GM11168 (cell line): Measurements from ENCODE around the gene TLL1.

Experiments
- in situ Hi-C: fragments of 300-500 bp; cut with MboI; formaldehyde crosslinking; loops from one replicate; pipeline ENCODE4 v1.12.0; 2022; ENCODE audit warnings: low sequenced_read_pairs; ENCODE audit not compliant: unreplicated experiment

Gene TLL1

GRCh38 chr4:165967486-165967885 lies 94.4 kb downstream of the TLL1 start:
- in situ Hi-C loops: no loop called here

GRCh38 chr4:165970703-165971420 lies 97.8 kb downstream of the TLL1 start:
- in situ Hi-C loops: no loop called here

- in situ Hi-C loops: no loop called here
These were observed 98.4 kb downstream of the TLL1 start for GRCh38 chr4:165971446-165971845.

- in situ Hi-C loops: no loop called here
These were observed 98.9 kb downstream of the TLL1 start for GRCh38 chr4:165971933-165972332.

- in situ Hi-C loops: no loop called here
These were observed 99.7 kb downstream of the TLL1 start for GRCh38 chr4:165972747-165973146.

GRCh38 chr4:165982934-165983333 lies 109.9 kb downstream of the TLL1 start:
- in situ Hi-C loops: no loop called here

- in situ Hi-C loops: no loop called here
These were observed 114.1 kb downstream of the TLL1 start for GRCh38 chr4:165986956-165987698.

- in situ Hi-C loops: no loop called here
These were observed 118.5 kb downstream of the TLL1 start for GRCh38 chr4:165991325-165992180.

- in situ Hi-C loops: no loop called here
These were observed 119.2 kb downstream of the TLL1 start for GRCh38 chr4:165992283-165992682.

GRCh38 chr4:165994701-165995100 lies 121.7 kb downstream of the TLL1 start:
- in situ Hi-C loops: no loop called here

GRCh38 chr4:166003811-166004210 lies 130.8 kb downstream of the TLL1 start:
- in situ Hi-C loops: no loop called here

- in situ Hi-C loops: no loop called here
These were observed 133.2 kb downstream of the TLL1 start for GRCh38 chr4:166006217-166006616.

GRCh38 chr4:166008510-166008909 lies 135.5 kb downstream of the TLL1 start:
- in situ Hi-C loops: no loop called here

GRCh38 chr4:166012129-166013030 lies 139.3 kb downstream of the TLL1 start:
- in situ Hi-C loops: no loop called here

GRCh38 chr4:166014411-166014810 lies 141.4 kb downstream of the TLL1 start:
- in situ Hi-C loops: no loop called here

- in situ Hi-C loops: no loop called here
These were observed 144.8 kb downstream of the TLL1 start for GRCh38 chr4:166017804-166018203.

- in situ Hi-C loops: no loop called here
These were observed 146.6 kb downstream of the TLL1 start for GRCh38 chr4:166019441-166020220.

- in situ Hi-C loops: no loop called here
These were observed 148.6 kb downstream of the TLL1 start for GRCh38 chr4:166021617-166022016.

- in situ Hi-C loops: no loop called here
These were observed 161.9 kb downstream of the TLL1 start for GRCh38 chr4:166034965-166035364.
